Liver (tissue), 9 donors: ENCODE data around the gene ADK. TPM values are rescaled to one million over a fixed set of nuclear protein-coding genes. Genes with fewer than 3 reads are reported as not detected.
A peak's percentile ranks its signal among the peaks of the same experiment; 100 is the strongest.

Source experiments
- DNase-seq: peaks from one replicate; pipeline ENCODE4 v3.0.0-alpha.2; 2017; ENCODE audit warnings: low spot score
- H3K27ac ChIP-seq, 2 donors: one replicate each; pipeline ENCODE4 v1.7.0; 2013; ENCODE audit warnings: inconsistent platforms in 2 of 2, low read length in 2 of 2, control low read depth in 1 of 2, low read depth in 1 of 2, mild to moderate bottlenecking in 1 of 2
- H3K27me3 ChIP-seq, 4 donors: one replicate each; pipeline versions ENCODE4 v1.6.1 to v1.7.0; 2013; ENCODE audit warnings: low read length in 3 of 4, inconsistent platforms in 1 of 4, mild to moderate bottlenecking in 1 of 4, moderate library complexity in 1 of 4; ENCODE audit not compliant: control insufficient read depth in 4 of 4, insufficient read depth in 4 of 4
- H3K36me3 ChIP-seq, 4 donors: one replicate each; pipeline versions ENCODE4 v1.6.1 to v1.7.0; 2013; ENCODE audit warnings: low read length in 3 of 4, mild to moderate bottlenecking in 3 of 4, low read depth in 1 of 4, moderate library complexity in 1 of 4; ENCODE audit not compliant: control insufficient read depth in 4 of 4, insufficient read depth in 3 of 4
- H3K4me1 ChIP-seq, 4 donors: one replicate each; pipeline versions ENCODE4 v1.6.1 to v1.7.0; 2013; ENCODE audit warnings: low read length in 3 of 4, mild to moderate bottlenecking in 3 of 4, moderate library complexity in 1 of 4; ENCODE audit not compliant: control insufficient read depth in 4 of 4, insufficient read depth in 4 of 4
- H3K4me3 ChIP-seq, 3 donors: one replicate each; pipeline versions ENCODE4 v1.6.1 to v1.7.0; 2013; ENCODE audit warnings: low read length in 3 of 3, control low read depth in 1 of 3, low read depth in 1 of 3, mild to moderate bottlenecking in 1 of 3
- H3K9ac ChIP-seq, 2 donors: one replicate each; pipeline ENCODE4 v1.7.0; 2013; ENCODE audit warnings: low read length in 2 of 2, mild to moderate bottlenecking in 2 of 2, moderate library complexity in 2 of 2, control low read depth in 1 of 2, low read depth in 1 of 2
- H3K9me3 ChIP-seq, 4 donors: one replicate each; pipeline versions ENCODE4 v1.6.1 to v1.7.0; 2013; ENCODE audit warnings: low read length in 3 of 4; ENCODE audit not compliant: control insufficient read depth in 4 of 4
- EGR1 ChIP-seq, 2 donors: IDR thresholded peaks; 2 replicates each; pipeline ENCODE4 v1.6.1; 2016 to 2018; ENCODE audit warnings: antibody characterized with exemption in 2 of 2, low read depth in 2 of 2
- FOXA1 ChIP-seq: IDR thresholded peaks from 2 replicates; pipeline ENCODE4 v1.6.1; 2016; ENCODE audit warnings: antibody characterized with exemption
- FOXA2 ChIP-seq: IDR thresholded peaks from 2 replicates; pipeline ENCODE4 v1.6.1; 2016; ENCODE audit warnings: antibody characterized with exemption
- GABPA ChIP-seq, 2 donors: IDR thresholded peaks in 1 of 2; conservative IDR thresholded peaks in 1 of 2; 2 replicates each; pipeline ENCODE4 v1.6.1; 2016; ENCODE audit warnings: antibody characterized with exemption in 2 of 2, mild to moderate bottlenecking in 1 of 2, moderate library complexity in 1 of 2
- HNF4A ChIP-seq, 2 donors: conservative IDR thresholded peaks; 2 replicates each; pipeline ENCODE4 v1.6.1; 2016; ENCODE audit warnings: antibody characterized with exemption in 2 of 2, mild to moderate bottlenecking in 2 of 2
- HNF4G ChIP-seq: IDR thresholded peaks from 2 replicates; pipeline ENCODE4 v1.6.1; 2016; ENCODE audit warnings: antibody characterized with exemption
- JUND ChIP-seq, 2 donors: IDR thresholded peaks; 2 replicates each; pipeline ENCODE4 v1.6.1; 2016; ENCODE audit warnings: antibody characterized with exemption in 2 of 2
- NR2F2 ChIP-seq: IDR thresholded peaks from 2 replicates; pipeline ENCODE4 v1.6.1; 2016; ENCODE audit warnings: antibody characterized with exemption
- RAD21 ChIP-seq, 2 donors: IDR thresholded peaks; 2 replicates each; pipeline ENCODE4 v1.6.1; 2016; ENCODE audit warnings: antibody characterized with exemption in 2 of 2, mild to moderate bottlenecking in 2 of 2
- RXRA ChIP-seq, 2 donors: IDR thresholded peaks; 2 replicates each; pipeline ENCODE4 v1.6.1; 2017 to 2018; ENCODE audit warnings: antibody characterized with exemption in 2 of 2, mild to moderate bottlenecking in 1 of 2
- SP1 ChIP-seq: IDR thresholded peaks from 2 replicates; pipeline ENCODE4 v1.6.1; 2018; ENCODE audit warnings: antibody characterized with exemption, mild to moderate bottlenecking
- TAF1 ChIP-seq: conservative IDR thresholded peaks from 2 replicates; pipeline ENCODE4 v1.6.1; 2016; ENCODE audit warnings: antibody characterized with exemption, mild to moderate bottlenecking
- YY1 ChIP-seq: IDR thresholded peaks from 2 replicates; pipeline ENCODE4 v1.6.1; 2016; ENCODE audit warnings: antibody characterized with exemption, mild to moderate bottlenecking
- WGBS: extraction: QIAGEN DNeasy Blood & Tissue Kit; methylation state at CpG from one replicate; pipeline ENCODE4 v1.1.7; 2013; 5-methylcytosine and 5-hydroxymethylcytosine counted together
- polyA plus RNA-seq, 2 donors: library from polyadenylated mRNA; stranded (reverse) in 1 of 2; unstranded in 1 of 2; fragments of 200-250 nt in 1 of 2; fragments of >200 nt in 1 of 2; fragmentation: Nextera tagmentation in 1 of 2; extraction: Ambion mirVana in 1 of 2; gene quantifications; one replicate each; pipeline versions ENCODE4 v1.2.1 to v1.2.3, GENCODE V29; 2013 to 2015
- total RNA-seq, 2 donors: library from RNA; depleted of rRNA; stranded (reverse); fragments of >200 nt; gene quantifications; one replicate each; pipeline ENCODE4 v1.2.3, GENCODE V29; 2014
- TF ChIP-seq, protein P1 (sequence below): IDR thresholded peaks from 2 replicates; pipeline ENCODE4 v1.6.1; 2016; ENCODE audit warnings: antibody characterized with exemption, mild to moderate bottlenecking
- TF ChIP-seq, protein P2 (sequence below): IDR thresholded peaks from 2 replicates; pipeline ENCODE4 v1.6.1; 2016; ENCODE audit warnings: antibody characterized with exemption
- TF ChIP-seq, protein P3 (sequence below): IDR thresholded peaks from 2 replicates; pipeline ENCODE4 v1.6.1; 2016; ENCODE audit warnings: antibody characterized with exemption
- TF ChIP-seq, protein P4 (sequence below): fragments of 150-350 bp; IDR thresholded peaks from 2 replicates; pipeline ENCODE4 v1.5.1; 2017; ENCODE audit warnings: improper control_type of control experiment, low read depth, low read length; ENCODE audit not compliant: missing input control
- TF ChIP-seq, protein P5 (sequence below): IDR thresholded peaks from 2 replicates; pipeline ENCODE4 v1.6.1; 2016; ENCODE audit warnings: antibody characterized with exemption
- donor health status: healthy.
- donor health status: healthy.
- donor health status: healthy.
- donor health status: healthy.
- donor health status: healthy.

Gene ADK
- total and polyA plus RNA-seq, 4 donors = 18.0 to 110 (median 65.5) TPM

DNA sequence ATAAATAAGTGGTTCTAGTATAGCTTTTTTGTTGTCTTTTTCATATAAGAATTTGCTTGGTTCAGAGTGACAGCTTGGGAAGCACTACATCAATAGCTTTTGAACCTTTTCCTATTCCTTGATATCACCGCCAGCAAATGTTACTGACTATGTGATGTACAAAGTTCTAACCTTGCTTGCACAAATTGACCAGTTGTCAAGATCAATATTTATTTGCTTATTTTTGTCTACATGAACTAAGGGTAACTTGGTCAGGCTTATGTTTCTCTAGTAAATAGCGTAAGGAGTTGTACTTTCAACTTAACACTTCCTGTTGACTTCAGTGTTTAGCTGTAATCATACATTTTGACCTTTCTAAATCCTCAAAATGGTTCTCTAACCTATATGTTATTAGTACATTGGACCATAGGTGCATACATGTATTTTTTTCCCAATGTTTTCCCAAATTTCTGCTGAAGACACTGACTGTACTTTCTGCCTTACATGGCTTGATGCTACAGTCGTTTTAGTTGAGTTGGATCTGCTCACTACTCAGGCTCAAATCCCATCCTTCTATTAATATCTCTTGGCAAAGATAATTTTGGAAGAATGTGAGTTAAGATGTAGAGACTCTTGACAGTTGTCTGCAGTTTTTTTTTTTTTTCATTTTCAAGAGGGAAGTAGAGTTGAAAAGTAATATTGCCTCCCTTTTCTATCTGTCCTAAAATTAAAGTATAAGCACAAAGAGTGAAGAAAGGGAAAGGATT is 436.3 kb downstream of the ADK start:
- no peaks in the 10 kb centered on the region for H3K36me3 ChIP-seq
- H3K9me3 ChIP-seq = no peaks in the 10 kb centered on the region
- no peaks in the 10 kb centered on the region for H3K27me3 ChIP-seq
- peak overlapping the region; percentile 50 to 86 for H3K27ac ChIP-seq
- H3K4me3 ChIP-seq = no peak overlapping the region
- TF ChIP-seq RAD21 (IDR thresholded peaks at IDR 0.05) (peak; percentile 42 to 53), GABPA (IDR thresholded peaks at IDR 0.05 in 1 of 2, conservative IDR thresholded peaks at IDR 0.05 in 1 of 2) (peak; percentile 21 to 67), HNF4G (peak; percentile 83), NR2F2 (peak; percentile 27), SP1 (peak; percentile 89), YY1 (peak; percentile 77), HNF4A (conservative IDR thresholded peaks at IDR 0.05) (peak; percentile 93 to 97), FOXA1 (peak; percentile 98), TAF1 (no peak), FOXA2 (peak; percentile 99), RXRA (IDR thresholded peaks at IDR 0.05) (peak; percentile 76 to 93), JUND (IDR thresholded peaks at IDR 0.05) (peak; percentile 77 to 94), EGR1 (IDR thresholded peaks at IDR 0.05; ENCODE audit: low read depth in 2 of 2) (peak in 1 of 2 donors; percentile 56)
- TF ChIP-seq, protein P1, sequence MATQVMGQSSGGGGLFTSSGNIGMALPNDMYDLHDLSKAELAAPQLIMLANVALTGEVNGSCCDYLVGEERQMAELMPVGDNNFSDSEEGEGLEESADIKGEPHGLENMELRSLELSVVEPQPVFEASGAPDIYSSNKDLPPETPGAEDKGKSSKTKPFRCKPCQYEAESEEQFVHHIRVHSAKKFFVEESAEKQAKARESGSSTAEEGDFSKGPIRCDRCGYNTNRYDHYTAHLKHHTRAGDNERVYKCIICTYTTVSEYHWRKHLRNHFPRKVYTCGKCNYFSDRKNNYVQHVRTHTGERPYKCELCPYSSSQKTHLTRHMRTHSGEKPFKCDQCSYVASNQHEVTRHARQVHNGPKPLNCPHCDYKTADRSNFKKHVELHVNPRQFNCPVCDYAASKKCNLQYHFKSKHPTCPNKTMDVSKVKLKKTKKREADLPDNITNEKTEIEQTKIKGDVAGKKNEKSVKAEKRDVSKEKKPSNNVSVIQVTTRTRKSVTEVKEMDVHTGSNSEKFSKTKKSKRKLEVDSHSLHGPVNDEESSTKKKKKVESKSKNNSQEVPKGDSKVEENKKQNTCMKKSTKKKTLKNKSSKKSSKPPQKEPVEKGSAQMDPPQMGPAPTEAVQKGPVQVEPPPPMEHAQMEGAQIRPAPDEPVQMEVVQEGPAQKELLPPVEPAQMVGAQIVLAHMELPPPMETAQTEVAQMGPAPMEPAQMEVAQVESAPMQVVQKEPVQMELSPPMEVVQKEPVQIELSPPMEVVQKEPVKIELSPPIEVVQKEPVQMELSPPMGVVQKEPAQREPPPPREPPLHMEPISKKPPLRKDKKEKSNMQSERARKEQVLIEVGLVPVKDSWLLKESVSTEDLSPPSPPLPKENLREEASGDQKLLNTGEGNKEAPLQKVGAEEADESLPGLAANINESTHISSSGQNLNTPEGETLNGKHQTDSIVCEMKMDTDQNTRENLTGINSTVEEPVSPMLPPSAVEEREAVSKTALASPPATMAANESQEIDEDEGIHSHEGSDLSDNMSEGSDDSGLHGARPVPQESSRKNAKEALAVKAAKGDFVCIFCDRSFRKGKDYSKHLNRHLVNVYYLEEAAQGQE = peak; percentile 72
- TF ChIP-seq, protein P2, sequence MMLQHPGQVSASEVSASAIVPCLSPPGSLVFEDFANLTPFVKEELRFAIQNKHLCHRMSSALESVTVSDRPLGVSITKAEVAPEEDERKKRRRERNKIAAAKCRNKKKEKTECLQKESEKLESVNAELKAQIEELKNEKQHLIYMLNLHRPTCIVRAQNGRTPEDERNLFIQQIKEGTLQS = no peak
- TF ChIP-seq, protein P3, sequence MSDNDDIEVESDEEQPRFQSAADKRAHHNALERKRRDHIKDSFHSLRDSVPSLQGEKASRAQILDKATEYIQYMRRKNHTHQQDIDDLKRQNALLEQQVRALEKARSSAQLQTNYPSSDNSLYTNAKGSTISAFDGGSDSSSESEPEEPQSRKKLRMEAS = peak; percentile 84
- TF ChIP-seq, protein P4, sequence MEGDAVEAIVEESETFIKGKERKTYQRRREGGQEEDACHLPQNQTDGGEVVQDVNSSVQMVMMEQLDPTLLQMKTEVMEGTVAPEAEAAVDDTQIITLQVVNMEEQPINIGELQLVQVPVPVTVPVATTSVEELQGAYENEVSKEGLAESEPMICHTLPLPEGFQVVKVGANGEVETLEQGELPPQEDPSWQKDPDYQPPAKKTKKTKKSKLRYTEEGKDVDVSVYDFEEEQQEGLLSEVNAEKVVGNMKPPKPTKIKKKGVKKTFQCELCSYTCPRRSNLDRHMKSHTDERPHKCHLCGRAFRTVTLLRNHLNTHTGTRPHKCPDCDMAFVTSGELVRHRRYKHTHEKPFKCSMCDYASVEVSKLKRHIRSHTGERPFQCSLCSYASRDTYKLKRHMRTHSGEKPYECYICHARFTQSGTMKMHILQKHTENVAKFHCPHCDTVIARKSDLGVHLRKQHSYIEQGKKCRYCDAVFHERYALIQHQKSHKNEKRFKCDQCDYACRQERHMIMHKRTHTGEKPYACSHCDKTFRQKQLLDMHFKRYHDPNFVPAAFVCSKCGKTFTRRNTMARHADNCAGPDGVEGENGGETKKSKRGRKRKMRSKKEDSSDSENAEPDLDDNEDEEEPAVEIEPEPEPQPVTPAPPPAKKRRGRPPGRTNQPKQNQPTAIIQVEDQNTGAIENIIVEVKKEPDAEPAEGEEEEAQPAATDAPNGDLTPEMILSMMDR = no peak
- TF ChIP-seq, protein P5, sequence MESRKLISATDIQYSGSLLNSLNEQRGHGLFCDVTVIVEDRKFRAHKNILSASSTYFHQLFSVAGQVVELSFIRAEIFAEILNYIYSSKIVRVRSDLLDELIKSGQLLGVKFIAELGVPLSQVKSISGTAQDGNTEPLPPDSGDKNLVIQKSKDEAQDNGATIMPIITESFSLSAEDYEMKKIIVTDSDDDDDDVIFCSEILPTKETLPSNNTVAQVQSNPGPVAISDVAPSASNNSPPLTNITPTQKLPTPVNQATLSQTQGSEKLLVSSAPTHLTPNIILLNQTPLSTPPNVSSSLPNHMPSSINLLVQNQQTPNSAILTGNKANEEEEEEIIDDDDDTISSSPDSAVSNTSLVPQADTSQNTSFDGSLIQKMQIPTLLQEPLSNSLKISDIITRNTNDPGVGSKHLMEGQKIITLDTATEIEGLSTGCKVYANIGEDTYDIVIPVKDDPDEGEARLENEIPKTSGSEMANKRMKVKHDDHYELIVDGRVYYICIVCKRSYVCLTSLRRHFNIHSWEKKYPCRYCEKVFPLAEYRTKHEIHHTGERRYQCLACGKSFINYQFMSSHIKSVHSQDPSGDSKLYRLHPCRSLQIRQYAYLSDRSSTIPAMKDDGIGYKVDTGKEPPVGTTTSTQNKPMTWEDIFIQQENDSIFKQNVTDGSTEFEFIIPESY = peak; percentile 90
- WGBS = 33% methylated on average over 3 of the region's 3 CpGs
- no peak for DNase-seq
- H3K9ac ChIP-seq = no peak overlapping the region
- peaks cover 2 to 36% (median 28%) of the 10 kb centered on the region in 4 donors for H3K4me1 ChIP-seq
